Tibial artery (tissue), 4 donors: Measurements from ENCODE around the gene PLXNB3.

ENCODE experiments used
- DNase-seq, 2 donors: peaks; one replicate each; pipeline ENCODE4 v3.0.0-alpha.2; 2019
- H3K27ac ChIP-seq, 2 donors: fragments of 200-600 bp; sonication (generic) in 1 of 2; 1 replicate in 1 of 2; 2 replicates in 1 of 2; pipeline ENCODE4 v1.5.1; 2018 to 2019; ENCODE audit warnings: mild to moderate bottlenecking in 1 of 2
- H3K27me3 ChIP-seq, 2 donors: fragments of 200-600 bp; sonication (generic) in 1 of 2; one replicate each; pipeline versions ENCODE4 v1.5.1 to v1.6.0; 2016 to 2019
- H3K36me3 ChIP-seq, 3 donors: fragments of 200-600 bp; sonication (generic) in 2 of 3; one replicate each; pipeline ENCODE4 v1.5.1; 2016 to 2019; ENCODE audit warnings: mild to moderate bottlenecking in 2 of 3
- H3K4me1 ChIP-seq, 4 donors: fragments of 200-600 bp; sonication (generic) in 2 of 4; 1 replicate in 3 of 4; 2 replicates in 1 of 4; pipeline ENCODE4 v1.5.1; 2016 to 2019
- H3K4me3 ChIP-seq, 2 donors: fragments of 200-600 bp; sonication (generic) in 1 of 2; 1 replicate in 1 of 2; 2 replicates in 1 of 2; pipeline ENCODE4 v1.5.1; 2018 to 2019; ENCODE audit warnings: mild to moderate bottlenecking in 2 of 2
- H3K9me3 ChIP-seq, 3 donors: fragments of 200-600 bp; sonication (generic) in 1 of 3; one replicate each; pipeline ENCODE4 v1.5.1; 2016 to 2019
- CTCF ChIP-seq, 2 experiments: fragments of 200-600 bp in 1 of 2; fragments of 450-650 bp in 1 of 2; IDR thresholded peaks; one replicate each; pipeline ENCODE4 v1.5.1; 2017 to 2019; ENCODE audit warnings: antibody characterized with exemption in 2 of 2, mild to moderate bottlenecking in 1 of 2, moderate library complexity in 1 of 2
- intact Hi-C: fragments of 100-400 bp; cut with DNase I; formaldehyde crosslinking; loops from one replicate; pipeline ENCODE4 v1.15.0; 2023; ENCODE audit warnings: low total_unique reads

PLXNB3 gene

GRCh38 chrX:153725832-153726285, 38.2 kb upstream of the PLXNB3 start:
- Histone ChIP-seq H3K36me3 (peaks cover under 1 to 2% (median 2%) of the 10 kb centered on the region in 3 donors), H3K4me1 (peaks cover 0 to 52% (median 42%) of the 10 kb centered on the region in 4 donors), H3K27ac (peak overlapping the region; percentile 92 to 95), H3K9me3 (peaks cover 0 to 5% (median 0%) of the 10 kb centered on the region in 3 donors), H3K27me3 (no peaks in the 10 kb centered on the region), H3K4me3 (peak overlapping the region; percentile 68 to 80)
- DNase-seq, result no peak
- no peak for TF ChIP-seq CTCF (IDR thresholded peaks at IDR 0.05)
- intact Hi-C loops, result no loop called here

GRCh38 chrX:153726286-153727122, 37.5 kb upstream of the PLXNB3 start:
- Histone ChIP-seq H3K9me3 (peaks cover 0 to 5% (median 1%) of the 10 kb centered on the region in 3 donors), H3K36me3 (no peaks in the 10 kb centered on the region), H3K4me3 (peak overlapping the region; percentile 68 to 80), H3K4me1 (peaks cover 0 to 52% (median 42%) of the 10 kb centered on the region in 4 donors), H3K27me3 (no peaks in the 10 kb centered on the region), H3K27ac (peak overlapping the region; percentile 92 to 95)
- no peak for TF ChIP-seq CTCF (IDR thresholded peaks at IDR 0.05)
- peak; percentile 64 to 85 for DNase-seq
- intact Hi-C loops, result no loop called here

GRCh38 chrX:153727123-153727931, 36.7 kb upstream of the PLXNB3 start:
- Histone ChIP-seq H3K4me1 (peaks cover 0 to 50% (median 42%) of the 10 kb centered on the region in 4 donors), H3K27ac (peak overlapping the region; percentile 92 to 95), H3K9me3 (peaks cover 0 to 10% (median 6%) of the 10 kb centered on the region in 3 donors), H3K4me3 (peak overlapping the region; percentile 68 to 80), H3K27me3 (no peaks in the 10 kb centered on the region), H3K36me3 (peaks cover 0 to 1% (median 0%) of the 10 kb centered on the region in 3 donors)
- intact Hi-C loops, result no loop called here
- DNase-seq, result peak; percentile 61 to 90
- no peak for TF ChIP-seq CTCF (IDR thresholded peaks at IDR 0.05)

- H3K27ac ChIP-seq, result peak overlapping the region; percentile 92 to 95
These were observed 36.0 kb upstream of the PLXNB3 start for GRCh38 chrX:153728095-153728494.

More at GRCh38 chrX:153728095-153728494, 36.0 kb upstream of the PLXNB3 start:
- no peak for TF ChIP-seq CTCF (IDR thresholded peaks at IDR 0.05)
- DNase-seq, result no peak
- no peaks in the 10 kb centered on the region for H3K27me3 ChIP-seq
- H3K9me3 ChIP-seq, result peaks cover 0 to 10% (median 6%) of the 10 kb centered on the region in 3 donors
- H3K36me3 ChIP-seq, result peaks cover 0 to 4% (median 0%) of the 10 kb centered on the region in 3 donors
- peaks cover 0 to 42% (median 37%) of the 10 kb centered on the region in 4 donors for H3K4me1 ChIP-seq
- H3K4me3 ChIP-seq, result no peak overlapping the region
- intact Hi-C loops, result no loop called here
